Smooth muscle cell (in vitro differentiated cells): Measurements from ENCODE around the gene TMEM92. TPM values are rescaled to one million over a fixed set of nuclear protein-coding genes. Genes with fewer than 3 reads are reported as not detected.

Source experiments
- DNase-seq: peaks from one replicate; lab custom pipeline; 2025; ENCODE audit not compliant: unreplicated experiment; lab: John Stamatoyannopoulos, UW
- H2AFZ ChIP-seq: fragments of 200-600 bp; sonication (generic); 2 replicates; pipeline ENCODE4 v1.6.0; 2016; ENCODE audit warnings: antibody characterized with exemption, low read depth, mild to moderate bottlenecking
- H3F3A ChIP-seq: fragments of 200-600 bp; sonication (generic); 2 replicates; pipeline ENCODE4 v1.6.0; 2017; ENCODE audit warnings: antibody characterized with exemption, low read depth
- H3K27ac ChIP-seq: fragments of 200-600 bp; sonication (generic); 2 replicates; pipeline ENCODE4 v1.5.1; 2016; ENCODE audit warnings: low read depth, mild to moderate bottlenecking
- H3K27me3 ChIP-seq: fragments of 200-600 bp; sonication (generic); 2 replicates; pipeline ENCODE4 v1.6.1; 2016; ENCODE audit warnings: low read depth, mild to moderate bottlenecking
- H3K36me3 ChIP-seq: fragments of 200-600 bp; sonication (generic); 2 replicates; pipeline ENCODE4 v1.5.1; 2016; ENCODE audit warnings: low read depth
- H3K4me1 ChIP-seq: fragments of 200-600 bp; sonication (generic); 2 replicates; pipeline ENCODE4 v1.5.1; 2016; ENCODE audit warnings: low read depth
- H3K4me2 ChIP-seq: fragments of 200-600 bp; sonication (generic); 2 replicates; pipeline ENCODE4 v1.6.0; 2016; ENCODE audit warnings: mild to moderate bottlenecking
- H3K4me3 ChIP-seq: fragments of 200-600 bp; sonication (generic); 2 replicates; pipeline ENCODE4 v1.5.1; 2016; ENCODE audit warnings: mild to moderate bottlenecking
- H3K79me2 ChIP-seq: fragments of 200-600 bp; sonication (generic); 2 replicates; pipeline ENCODE4 v1.6.0; 2016; ENCODE audit warnings: low read depth, mild to moderate bottlenecking
- H3K9ac ChIP-seq: fragments of 200-600 bp; sonication (generic); 2 replicates; pipeline ENCODE4 v1.6.0; 2016; ENCODE audit warnings: low read depth
- H3K9me3 ChIP-seq: fragments of 200-600 bp; sonication (generic); replicated peaks from 2 replicates; pipeline ENCODE4 v1.5.1; 2016; ENCODE audit warnings: low read depth
- H4K20me1 ChIP-seq: fragments of 200-600 bp; sonication (generic); 2 replicates; pipeline ENCODE4 v1.6.0; 2016; ENCODE audit warnings: low read depth
- WGBS: methylation state at CpG from one replicate; pipeline ENCODE4 v1.1.7; 2016; ENCODE audit warnings: low lambda C conversion rate; 5-methylcytosine and 5-hydroxymethylcytosine counted together
- polyA plus RNA-seq: library from polyadenylated mRNA; unstranded; fragments of >200 nt; fragmentation: Nextera tagmentation; extraction: Ambion mirVana; gene quantifications from 2 replicates; pipeline ENCODE4 v1.2.1, GENCODE V29; 2016
- total RNA-seq: library from RNA; depleted of rRNA; stranded (reverse); fragments of >200 nt; gene quantifications from 2 replicates; pipeline ENCODE4 v1.2.3, GENCODE V29; 2014
- TF ChIP-seq, protein P1 (sequence below): fragments of 200-600 bp; sonication (generic); IDR thresholded peaks from 2 replicates; pipeline ENCODE4 v1.5.1; 2017; ENCODE audit warnings: borderline replicate concordance, mild to moderate bottlenecking, antibody characterized with exemption; ENCODE audit not compliant: insufficient read depth, poor library complexity, severe bottlenecking

The TMEM92 gene
- total and polyA plus RNA-seq, 2 experiments from 2014 or later = 4.8 to 7.4 TPM

DNA sequence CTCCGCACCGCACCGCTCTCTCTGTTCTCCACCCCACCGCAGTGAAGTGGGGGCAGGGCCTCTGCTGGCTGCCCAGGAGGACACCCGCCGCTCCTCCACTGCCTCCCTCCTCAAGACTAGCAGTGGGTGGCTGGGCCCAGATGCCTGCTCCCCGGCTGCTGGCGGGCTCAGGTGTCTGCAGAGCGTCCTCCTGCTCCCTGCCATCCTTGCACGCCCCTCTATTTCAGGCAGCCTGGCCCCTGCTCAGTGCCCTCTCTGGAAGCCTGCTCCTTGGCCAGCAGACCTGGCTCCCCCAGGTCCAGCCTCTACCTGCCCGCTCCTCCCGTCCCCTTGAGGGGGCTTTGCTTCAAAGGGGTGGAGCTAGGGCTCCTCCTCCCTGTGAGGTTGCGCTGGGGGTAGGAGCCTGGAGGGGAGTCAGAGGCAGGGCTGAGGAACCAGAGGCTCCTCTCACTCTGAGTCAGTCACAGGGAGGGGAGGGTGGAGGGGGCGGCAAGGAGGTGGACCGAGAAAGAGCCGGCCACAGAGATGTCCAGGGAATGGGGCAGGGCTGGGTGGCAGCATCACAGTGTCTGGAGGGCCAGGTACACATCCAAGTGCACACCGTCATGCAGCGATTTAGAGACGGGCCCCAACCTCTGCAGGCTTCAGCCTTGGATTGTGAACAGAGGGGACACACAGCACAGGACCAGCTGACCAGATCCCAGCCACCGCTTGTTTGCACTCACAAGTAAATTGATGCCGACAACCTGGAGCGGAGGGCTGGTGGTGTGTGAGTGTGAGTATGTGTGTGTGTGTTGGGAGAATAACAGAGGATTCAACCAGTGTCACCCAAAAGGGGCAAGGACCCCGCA is 9.8 kb upstream of the TMEM92 start:
- H3K9me3 ChIP-seq = no peaks in the 10 kb centered on the region
- H4K20me1 ChIP-seq = no peaks in the 10 kb centered on the region
- H3K27me3 ChIP-seq = no peaks in the 10 kb centered on the region
- peak overlapping the region; percentile 69 for H3K9ac ChIP-seq
- H2AFZ ChIP-seq = no peak overlapping the region
- TF ChIP-seq, protein P1, sequence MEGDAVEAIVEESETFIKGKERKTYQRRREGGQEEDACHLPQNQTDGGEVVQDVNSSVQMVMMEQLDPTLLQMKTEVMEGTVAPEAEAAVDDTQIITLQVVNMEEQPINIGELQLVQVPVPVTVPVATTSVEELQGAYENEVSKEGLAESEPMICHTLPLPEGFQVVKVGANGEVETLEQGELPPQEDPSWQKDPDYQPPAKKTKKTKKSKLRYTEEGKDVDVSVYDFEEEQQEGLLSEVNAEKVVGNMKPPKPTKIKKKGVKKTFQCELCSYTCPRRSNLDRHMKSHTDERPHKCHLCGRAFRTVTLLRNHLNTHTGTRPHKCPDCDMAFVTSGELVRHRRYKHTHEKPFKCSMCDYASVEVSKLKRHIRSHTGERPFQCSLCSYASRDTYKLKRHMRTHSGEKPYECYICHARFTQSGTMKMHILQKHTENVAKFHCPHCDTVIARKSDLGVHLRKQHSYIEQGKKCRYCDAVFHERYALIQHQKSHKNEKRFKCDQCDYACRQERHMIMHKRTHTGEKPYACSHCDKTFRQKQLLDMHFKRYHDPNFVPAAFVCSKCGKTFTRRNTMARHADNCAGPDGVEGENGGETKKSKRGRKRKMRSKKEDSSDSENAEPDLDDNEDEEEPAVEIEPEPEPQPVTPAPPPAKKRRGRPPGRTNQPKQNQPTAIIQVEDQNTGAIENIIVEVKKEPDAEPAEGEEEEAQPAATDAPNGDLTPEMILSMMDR = no peak
- no peak for DNase-seq
- H3K27ac ChIP-seq = peak overlapping the region; percentile 88
- peaks cover 17% of the 10 kb centered on the region for H3F3A ChIP-seq
- H3K79me2 ChIP-seq = peaks cover 26% of the 10 kb centered on the region
- H3K4me2 ChIP-seq = peak overlapping the region; percentile 89
- H3K4me3 ChIP-seq = peak overlapping the region; percentile 35
- peaks cover 58% of the 10 kb centered on the region for H3K4me1 ChIP-seq
- 38% methylated on average over 19 of the region's 23 CpGs for WGBS
- H3K36me3 ChIP-seq = no peaks in the 10 kb centered on the region

DNA sequence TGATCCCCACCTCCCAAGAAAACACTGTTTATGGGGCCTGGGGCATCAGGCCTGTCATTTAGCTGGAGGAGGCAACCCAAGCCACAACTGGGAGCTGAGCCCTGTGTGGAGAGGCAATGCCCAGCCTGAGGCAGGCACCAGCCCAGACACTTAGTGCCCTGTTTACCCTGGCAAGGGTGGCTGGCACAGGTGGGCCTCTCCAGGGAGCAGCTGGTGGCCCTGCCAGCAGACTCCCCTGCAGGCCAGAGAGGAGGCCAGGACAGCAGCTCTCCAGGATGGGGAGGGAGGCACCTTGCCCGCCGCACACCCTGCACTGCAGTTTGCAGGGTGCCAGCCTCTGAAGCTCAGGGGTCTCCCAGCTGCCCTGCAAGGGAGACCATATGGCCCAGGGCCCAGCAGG is 9.1 kb upstream of the TMEM92 start:
- TF ChIP-seq, protein P1 = no peak
- peak overlapping the region; percentile 88 for H3K27ac ChIP-seq
- H3K9me3 ChIP-seq = no peaks in the 10 kb centered on the region
- H3K79me2 ChIP-seq = peaks cover 32% of the 10 kb centered on the region
- no peaks in the 10 kb centered on the region for H3K36me3 ChIP-seq
- H3K4me1 ChIP-seq = peaks cover 54% of the 10 kb centered on the region
- no peak overlapping the region for H3K9ac ChIP-seq
- no peaks in the 10 kb centered on the region for H4K20me1 ChIP-seq
- H3K4me2 ChIP-seq = peak overlapping the region; percentile 89
- H3K4me3 ChIP-seq = no peak overlapping the region
- 100% methylated on average over 2 of the region's 2 CpGs for WGBS
- no peaks in the 10 kb centered on the region for H3K27me3 ChIP-seq
- DNase-seq = no peak
- no peak overlapping the region for H2AFZ ChIP-seq
- peaks cover 18% of the 10 kb centered on the region for H3F3A ChIP-seq

DNA sequence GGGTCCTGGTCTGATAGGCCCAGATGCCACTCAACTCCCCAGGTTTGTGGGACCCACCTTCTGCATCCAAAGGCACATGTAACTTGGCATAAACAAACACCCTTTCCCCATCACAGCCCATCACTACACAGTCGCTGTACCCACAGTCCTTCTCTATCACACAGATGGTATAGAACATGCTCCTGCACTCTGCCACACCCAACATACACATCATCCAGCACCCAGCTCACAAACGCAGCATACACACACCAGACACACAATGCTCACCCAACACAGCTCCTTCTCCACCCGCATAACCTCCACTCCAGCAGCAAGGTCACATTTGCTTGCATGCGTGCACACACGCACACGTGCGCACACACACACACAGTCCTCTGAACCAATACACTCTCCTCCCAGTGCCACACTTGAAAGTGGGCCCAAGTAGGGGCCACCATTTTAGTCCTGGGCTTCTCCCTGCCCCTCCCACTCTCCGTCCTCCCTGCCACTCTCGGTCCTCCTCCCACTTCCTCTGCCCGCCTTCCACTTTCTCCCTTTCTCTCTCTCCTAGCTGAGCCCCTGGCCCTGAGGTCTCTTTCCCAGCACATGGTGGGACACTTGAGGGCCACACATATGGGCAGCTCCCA is 8.5 kb upstream of the TMEM92 start:
- peak overlapping the region; percentile 89 for H3K4me2 ChIP-seq
- H3K9ac ChIP-seq = peak overlapping the region; percentile 34
- 74% methylated on average over 10 of the region's 10 CpGs for WGBS
- H3K27ac ChIP-seq = peak overlapping the region; percentile 88
- TF ChIP-seq, protein P1 = no peak
- H4K20me1 ChIP-seq = no peaks in the 10 kb centered on the region
- peaks cover 60% of the 10 kb centered on the region for H3K4me1 ChIP-seq
- H3K27me3 ChIP-seq = no peaks in the 10 kb centered on the region
- H3F3A ChIP-seq = peaks cover 24% of the 10 kb centered on the region
- H3K36me3 ChIP-seq = no peaks in the 10 kb centered on the region
- H3K9me3 ChIP-seq = no peaks in the 10 kb centered on the region
- DNase-seq = no peak
- peaks cover 32% of the 10 kb centered on the region for H3K79me2 ChIP-seq
- H3K4me3 ChIP-seq = no peak overlapping the region
- no peak overlapping the region for H2AFZ ChIP-seq
